IMR-90 (cell line): ENCODE results near the gene PPIL6. TPM values are rescaled to one million over a fixed set of nuclear protein-coding genes. Genes with fewer than 3 reads are reported as not detected.

Experiments used
- ATAC-seq: fragments of 200-7000 bp; cut with Tn5 transposase; 2 replicates; pipeline ENCODE4 v1.9.1; 2020; ENCODE audit warnings: low read depth, mild to moderate bottlenecking, moderate library complexity
- BruUV-seq: library from RNA; stranded (reverse); fragments of 400-500 nt; replicated peaks from 2 replicates; lab custom pipeline; 2021; lab: Mats Ljungman, UMichigan
- CTCF ChIA-PET: fragments of 300-600 bp; formaldehyde crosslinking; extraction: SDS; loops from one replicate; lab custom pipeline; 2021; ENCODE audit warnings: antibody characterized with exemption; lab: Yijun Ruan, JAX
- POLR2A ChIA-PET: fragments of 300-600 bp; sonication (Branson Sonifier 250); formaldehyde crosslinking; loops from one replicate; lab custom pipeline; 2022; ENCODE audit warnings: antibody characterized with exemption; ENCODE audit not compliant: unreplicated experiment; lab: Charles Lee
- DNase-seq: peaks from one replicate; pipeline ENCODE4 v3.0.0; 2013
- H2AFZ ChIP-seq: replicated peaks from 2 replicates; pipeline ENCODE3; 2013; ENCODE audit warnings: low read length, mild to moderate bottlenecking; ENCODE audit not compliant: poor library complexity
- H2AK5ac ChIP-seq: 2 replicates; pipeline ENCODE4 v1.6.1; 2013; ENCODE audit warnings: low read depth, low read length, inconsistent platforms
- H2AK9ac ChIP-seq: replicated peaks from 2 replicates; pipeline ENCODE3; 2013; ENCODE audit warnings: mild to moderate bottlenecking, low read depth, low read length, moderate library complexity; ENCODE audit not compliant: poor library complexity
- H2BK120ac ChIP-seq: 2 replicates; pipeline ENCODE4 v1.6.1; 2013; ENCODE audit warnings: low read depth, low read length, inconsistent platforms
- H2BK15ac ChIP-seq: 3 replicates; pipeline ENCODE4 v1.6.1; 2013; ENCODE audit warnings: low read depth, low read length, inconsistent platforms
- H2BK20ac ChIP-seq: 2 replicates; pipeline ENCODE4 v1.6.1; 2013; ENCODE audit warnings: low read depth, mild to moderate bottlenecking, inconsistent platforms, low read length, moderate library complexity
- H2BK5ac ChIP-seq: 2 replicates; pipeline ENCODE4 v1.6.1; 2013; ENCODE audit warnings: mild to moderate bottlenecking, low read depth, low read length, inconsistent platforms; ENCODE audit not compliant: poor library complexity, severe bottlenecking
- H3K14ac ChIP-seq: replicated peaks from 2 replicates; pipeline ENCODE4 v1.6.1; 2013; ENCODE audit warnings: low read depth, low read length, inconsistent platforms
- H3K18ac ChIP-seq: 2 replicates; pipeline ENCODE4 v1.6.1; 2013; ENCODE audit warnings: low read depth, low read length, control low read depth
- H3K23ac ChIP-seq: 2 replicates; pipeline ENCODE4 v1.6.1; 2013; ENCODE audit warnings: low read depth, low read length, inconsistent platforms
- H3K27ac ChIP-seq: 2 replicates; pipeline ENCODE4 v1.5.1; 2013; ENCODE audit warnings: mild to moderate bottlenecking, control low read depth, low read length; ENCODE audit not compliant: insufficient read depth
- H3K27me3 ChIP-seq: 2 replicates; pipeline ENCODE4 v1.6.1; 2013; ENCODE audit warnings: low read length; ENCODE audit not compliant: control insufficient read depth, insufficient read depth
- H3K36me3 ChIP-seq: 2 replicates; pipeline ENCODE4 v1.6.1; 2013; ENCODE audit warnings: low read length, mixed read lengths; ENCODE audit not compliant: control insufficient read depth, insufficient read depth
- H3K4ac ChIP-seq: 2 replicates; pipeline ENCODE4 v1.6.1; 2013; ENCODE audit warnings: low read depth, low read length, inconsistent platforms
- H3K4me1 ChIP-seq: 2 replicates; pipeline ENCODE4 v1.6.1; 2013; ENCODE audit warnings: low read length, mixed read lengths; ENCODE audit not compliant: control insufficient read depth, insufficient read depth
- H3K4me2 ChIP-seq: 2 replicates; pipeline ENCODE4 v1.6.1; 2013; ENCODE audit warnings: low read depth, mild to moderate bottlenecking, control low read depth, low read length, moderate library complexity
- H3K4me3 ChIP-seq: 2 replicates; pipeline ENCODE4 v1.5.1; 2013; ENCODE audit warnings: low read depth, mild to moderate bottlenecking, control low read depth, low read length, moderate library complexity; ENCODE audit not compliant: insufficient read depth
- H3K56ac ChIP-seq: 2 replicates; pipeline ENCODE4 v1.6.1; 2013; ENCODE audit warnings: low read length, inconsistent platforms; ENCODE audit not compliant: insufficient read depth; ENCODE audit errors: extremely low read depth
- H3K79me1 ChIP-seq, 2 experiments: 2 replicates each; pipeline ENCODE4 v1.6.1; 2013; ENCODE audit warnings: low read length in 2 of 2, inconsistent platforms in 1 of 2, low read depth in 1 of 2
- H3K9ac ChIP-seq: 2 replicates; pipeline ENCODE4 v1.6.1; 2013; ENCODE audit warnings: low read depth, low read length, control low read depth
- H3K9me1 ChIP-seq: 2 replicates; pipeline ENCODE4 v1.6.1; 2013; ENCODE audit warnings: low read length, inconsistent platforms; ENCODE audit not compliant: insufficient read depth
- H3K9me3 ChIP-seq: 2 replicates; pipeline ENCODE4 v1.6.1; 2013; ENCODE audit warnings: low read length; ENCODE audit not compliant: control insufficient read depth, insufficient read depth
- H4K20me1 ChIP-seq: 2 replicates; pipeline ENCODE4 v1.6.1; 2013; ENCODE audit warnings: low read length, inconsistent platforms; ENCODE audit not compliant: insufficient read depth
- H4K5ac ChIP-seq: 2 replicates; pipeline ENCODE4 v1.6.1; 2013; ENCODE audit warnings: mild to moderate bottlenecking, low read depth, low read length, control low read depth
- H4K8ac ChIP-seq, 2 experiments: 2 replicates each; pipeline ENCODE4 v1.6.1; 2013; ENCODE audit warnings: low read depth in 2 of 2, low read length in 2 of 2, control low read depth in 1 of 2, inconsistent platforms in 1 of 2
- H4K91ac ChIP-seq: 2 replicates; pipeline ENCODE4 v1.6.1; 2013; ENCODE audit warnings: low read depth, low read length, inconsistent platforms; ENCODE audit not compliant: insufficient read depth
- BHLHE40 ChIP-seq: fragments of 150-350 bp; IDR thresholded peaks from 2 replicates; pipeline ENCODE4 v1.6.1; 2016; ENCODE audit warnings: mild to moderate bottlenecking, low read depth, low read length
- CEBPB ChIP-seq: IDR thresholded peaks from 2 replicates; pipeline ENCODE4 v1.6.1; 2012; ENCODE audit warnings: low read depth, low read length, improper control_type of control experiment
- CHD1 ChIP-seq: IDR thresholded peaks from 2 replicates; pipeline ENCODE4 v1.6.1; 2012; ENCODE audit warnings: low read depth, low read length, improper control_type of control experiment
- FOS ChIP-seq: fragments of 150-350 bp; IDR thresholded peaks from 2 replicates; pipeline ENCODE4 v1.6.1; 2016; ENCODE audit warnings: low read depth, low read length
- MAFK ChIP-seq: IDR thresholded peaks from 2 replicates; pipeline ENCODE4 v1.6.1; 2012; ENCODE audit warnings: low read depth, low read length, improper control_type of control experiment
- MAZ ChIP-seq: IDR thresholded peaks from 2 replicates; pipeline ENCODE4 v1.6.1; 2012; ENCODE audit warnings: low read depth, mild to moderate bottlenecking, low read length, improper control_type of control experiment, moderate library complexity, borderline replicate concordance
- MXI1 ChIP-seq: IDR thresholded peaks from 2 replicates; pipeline ENCODE4 v1.6.1; 2012; ENCODE audit warnings: low read depth, mild to moderate bottlenecking, low read length, moderate library complexity, borderline replicate concordance
- NFE2L2 ChIP-seq: fragments of 150-350 bp; IDR thresholded peaks from 2 replicates; pipeline ENCODE4 v1.6.1; 2016; ENCODE audit warnings: low read depth, mild to moderate bottlenecking, low read length
- POLR2A ChIP-seq: IDR thresholded peaks from 2 replicates; pipeline ENCODE4 v1.6.1; 2012; ENCODE audit warnings: mild to moderate bottlenecking, low read depth, low read length
- RAD21 ChIP-seq: IDR thresholded peaks from 2 replicates; pipeline ENCODE4 v1.6.1; 2012; ENCODE audit warnings: low read length, improper control_type of control experiment
- RCOR1 ChIP-seq: IDR thresholded peaks from 2 replicates; pipeline ENCODE4 v1.6.1; 2012; ENCODE audit warnings: mild to moderate bottlenecking, low read length, improper control_type of control experiment; ENCODE audit not compliant: insufficient replicate concordance
- RFX5 ChIP-seq: IDR thresholded peaks from 2 replicates; pipeline ENCODE4 v1.8.0; 2012; ENCODE audit warnings: low read depth, mild to moderate bottlenecking, low read length, moderate library complexity
- SMC3 ChIP-seq: fragments of 150-350 bp; IDR thresholded peaks from 2 replicates; pipeline ENCODE4 v1.6.1; 2016; ENCODE audit warnings: low read depth, mild to moderate bottlenecking, antibody characterized with exemption, low read length, moderate library complexity
- WGBS, 2 experiments: methylation state at CpG; one replicate each; pipeline versions ENCODE4 v1.1.5 to v1.1.7; 2013; ENCODE audit warnings: missing lambda C conversion rate in 2 of 2; ENCODE audit not compliant: insufficient read length in 1 of 2; ENCODE audit errors: extremely low coverage in 2 of 2; 5-methylcytosine and 5-hydroxymethylcytosine counted together
- dilution Hi-C: fragments of 300-500 bp; cut with HindIII; formaldehyde crosslinking; loops from one replicate; pipeline ENCODE4 v1.14.3; 2018; ENCODE audit warnings: low sequenced_read_pairs; ENCODE audit not compliant: unreplicated experiment
- in situ Hi-C: fragments of 300-500 bp; cut with MboI; formaldehyde crosslinking; loops from 3 replicates; pipeline ENCODE4 v1.14.3; 2019; ENCODE audit warnings: low sequenced_read_pairs, inconsistent platforms, mixed read lengths
- intact Hi-C: fragments of 100-400 bp; cut with micrococcal nuclease; formaldehyde crosslinking; loops from 2 replicates; pipeline ENCODE4 v1.10.0; 2022
- polyA plus RNA-seq, 3 experiments: library from polyadenylated mRNA; depleted of rRNA; stranded (reverse); fragments of >200 nt; gene quantifications; 2 replicates each; pipeline ENCODE4 v1.2.3, GENCODE V29; 2012; ENCODE audit warnings: low replicate concordance in 1 of 3
- total RNA-seq: library from RNA; depleted of rRNA; stranded (reverse); fragments of >200 nt; gene quantifications from 2 replicates; pipeline ENCODE4 v1.2.3, GENCODE V29; 2012
- TF ChIP-seq, protein P1 (sequence below): conservative IDR thresholded peaks from 2 replicates; pipeline ENCODE4 v1.5.1; 2012; ENCODE audit warnings: mild to moderate bottlenecking, low read depth, low read length, improper control_type of control experiment
- TF ChIP-seq, protein P2 (sequence below): fragments of 150-350 bp; IDR thresholded peaks from 2 replicates; pipeline ENCODE4 v1.6.1; 2017; ENCODE audit warnings: mild to moderate bottlenecking, antibody characterized with exemption, low read length, low read depth
- TF ChIP-seq, protein P3 (sequence below): fragments of 150-350 bp; IDR thresholded peaks from 2 replicates; pipeline ENCODE4 v1.6.1; 2016; ENCODE audit warnings: low read depth, mild to moderate bottlenecking, low read length, moderate library complexity, borderline replicate concordance

Gene PPIL6
- total and polyA plus RNA-seq, 2 of the 4 experiments (the other 2 are of a cell fraction) = 0.15 to 0.18 TPM

DNA sequence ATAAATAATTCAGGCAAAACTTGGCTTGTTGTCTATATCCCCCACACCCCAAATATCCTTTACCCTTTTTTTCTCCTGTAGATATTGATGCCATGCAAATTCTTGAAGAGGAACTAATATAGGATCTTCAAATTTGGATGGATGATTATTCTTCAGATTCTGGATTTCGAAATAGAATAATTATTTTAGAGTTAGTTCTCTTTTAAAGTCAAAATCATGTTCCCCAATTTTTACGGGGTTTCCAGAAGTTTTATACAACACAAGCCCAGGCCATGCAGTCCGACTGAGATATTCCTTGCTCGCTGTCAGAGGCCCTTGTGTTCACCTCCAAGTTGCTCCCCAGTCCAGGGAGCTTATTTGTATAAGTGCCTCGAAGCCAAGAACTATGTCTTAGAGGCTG lies 4.4 kb downstream of the PPIL6 start:
- Histone ChIP-seq H3K36me3 (no peaks in the 10 kb centered on the region), H2BK15ac (no peak overlapping the region), H4K5ac (no peak overlapping the region), H2BK120ac (no peak overlapping the region), H3K4me2 (no peak overlapping the region), H2AK5ac (no peak overlapping the region), H2BK20ac (no peak overlapping the region), H2AFZ (no peak overlapping the region), H3K23ac (no peak overlapping the region), H2BK5ac (no peak overlapping the region), H3K18ac (no peak overlapping the region), H3K79me1 (peaks cover 0 to under 1% of the 10 kb centered on the region in 2 experiments; a peak in 1 of 4 replicates), H4K8ac (no peak overlapping the region), H3K4ac (no peak overlapping the region), H2AK9ac (no peak overlapping the region), H3K27me3 (peaks cover 2% of the 10 kb centered on the region; the same call in 1 of the 2 replicates), H3K4me3 (no peak overlapping the region), H3K27ac (no peak overlapping the region), H3K9me3 (no peaks in the 10 kb centered on the region), H4K91ac (no peak overlapping the region), H3K14ac (no peak overlapping the region), H3K4me1 (no peaks in the 10 kb centered on the region), H3K9ac (no peak overlapping the region), H3K56ac (no peak overlapping the region), H3K9me1 (no peaks in the 10 kb centered on the region), H4K20me1 (no peaks in the 10 kb centered on the region)
- intact Hi-C loops = no loop called here
- no CpG with 5 or more reads among the region's 5 CpGs for WGBS, 2 experiments
- ChIA-PET CTCF (no interaction called here), POLR2A (no interaction called here)
- in situ Hi-C loops = no loop called here
- no TSS peak for BruUV-seq
- ATAC-seq (no peak), DNase-seq (no peak)
- TF ChIP-seq BHLHE40 = no peak
- TF ChIP-seq RFX5 = no peak
- TF ChIP-seq NFE2L2 = no peak
- no peak for TF ChIP-seq RCOR1
- no peak for TF ChIP-seq SMC3
- TF ChIP-seq CEBPB = no peak
- TF ChIP-seq RAD21 = no peak
- TF ChIP-seq MXI1 = no peak
- TF ChIP-seq, protein P1, sequence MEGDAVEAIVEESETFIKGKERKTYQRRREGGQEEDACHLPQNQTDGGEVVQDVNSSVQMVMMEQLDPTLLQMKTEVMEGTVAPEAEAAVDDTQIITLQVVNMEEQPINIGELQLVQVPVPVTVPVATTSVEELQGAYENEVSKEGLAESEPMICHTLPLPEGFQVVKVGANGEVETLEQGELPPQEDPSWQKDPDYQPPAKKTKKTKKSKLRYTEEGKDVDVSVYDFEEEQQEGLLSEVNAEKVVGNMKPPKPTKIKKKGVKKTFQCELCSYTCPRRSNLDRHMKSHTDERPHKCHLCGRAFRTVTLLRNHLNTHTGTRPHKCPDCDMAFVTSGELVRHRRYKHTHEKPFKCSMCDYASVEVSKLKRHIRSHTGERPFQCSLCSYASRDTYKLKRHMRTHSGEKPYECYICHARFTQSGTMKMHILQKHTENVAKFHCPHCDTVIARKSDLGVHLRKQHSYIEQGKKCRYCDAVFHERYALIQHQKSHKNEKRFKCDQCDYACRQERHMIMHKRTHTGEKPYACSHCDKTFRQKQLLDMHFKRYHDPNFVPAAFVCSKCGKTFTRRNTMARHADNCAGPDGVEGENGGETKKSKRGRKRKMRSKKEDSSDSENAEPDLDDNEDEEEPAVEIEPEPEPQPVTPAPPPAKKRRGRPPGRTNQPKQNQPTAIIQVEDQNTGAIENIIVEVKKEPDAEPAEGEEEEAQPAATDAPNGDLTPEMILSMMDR = no peak
- TF ChIP-seq, protein P2, sequence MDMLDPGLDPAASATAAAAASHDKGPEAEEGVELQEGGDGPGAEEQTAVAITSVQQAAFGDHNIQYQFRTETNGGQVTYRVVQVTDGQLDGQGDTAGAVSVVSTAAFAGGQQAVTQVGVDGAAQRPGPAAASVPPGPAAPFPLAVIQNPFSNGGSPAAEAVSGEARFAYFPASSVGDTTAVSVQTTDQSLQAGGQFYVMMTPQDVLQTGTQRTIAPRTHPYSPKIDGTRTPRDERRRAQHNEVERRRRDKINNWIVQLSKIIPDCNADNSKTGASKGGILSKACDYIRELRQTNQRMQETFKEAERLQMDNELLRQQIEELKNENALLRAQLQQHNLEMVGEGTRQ = no peak
- TF ChIP-seq POLR2A = no peak
- TF ChIP-seq MAZ = no peak
- no peak for TF ChIP-seq FOS
- TF ChIP-seq MAFK = no peak
- TF ChIP-seq, protein P3, sequence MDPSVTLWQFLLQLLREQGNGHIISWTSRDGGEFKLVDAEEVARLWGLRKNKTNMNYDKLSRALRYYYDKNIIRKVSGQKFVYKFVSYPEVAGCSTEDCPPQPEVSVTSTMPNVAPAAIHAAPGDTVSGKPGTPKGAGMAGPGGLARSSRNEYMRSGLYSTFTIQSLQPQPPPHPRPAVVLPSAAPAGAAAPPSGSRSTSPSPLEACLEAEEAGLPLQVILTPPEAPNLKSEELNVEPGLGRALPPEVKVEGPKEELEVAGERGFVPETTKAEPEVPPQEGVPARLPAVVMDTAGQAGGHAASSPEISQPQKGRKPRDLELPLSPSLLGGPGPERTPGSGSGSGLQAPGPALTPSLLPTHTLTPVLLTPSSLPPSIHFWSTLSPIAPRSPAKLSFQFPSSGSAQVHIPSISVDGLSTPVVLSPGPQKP = no peak
- no peak for TF ChIP-seq CHD1
- dilution Hi-C loops = no loop called here
